Activated naive CD4-positive, alpha-beta T cell treated with Interleukin-2 at 50 U/mL for 16 hours (primary cell): ENCODE measurements around the gene ABLIM2.
"Not testable (repeated sequence)": the region's sequence is repeated elsewhere in the genome, so short reads cannot be mapped to it uniquely, and the experiment has no call there.

Source experiments
- DNase-seq: peaks from one replicate; pipeline ENCODE4 v3.0.0-alpha.2; 2020

Gene ABLIM2

DNA sequence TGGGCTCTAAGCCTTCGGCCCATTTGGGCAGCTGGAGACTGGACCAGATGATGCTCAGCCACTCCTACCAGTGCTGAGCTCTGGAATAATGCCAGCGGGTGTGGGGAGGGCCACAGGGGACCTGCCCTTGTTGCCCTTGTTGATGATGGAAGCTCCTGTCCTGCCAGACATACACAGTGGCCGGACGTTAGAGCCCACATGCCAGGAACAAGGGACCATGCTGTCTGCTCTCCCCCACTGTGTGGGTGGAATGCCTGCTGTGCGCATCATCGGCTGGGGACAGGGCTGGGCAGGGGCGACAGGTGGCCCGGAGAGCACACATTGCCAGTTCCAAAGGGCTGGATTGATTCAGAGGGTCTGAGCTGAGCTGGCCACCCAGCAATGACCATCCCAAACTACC lies 2.0 kb downstream of the ABLIM2 start:
- DNase-seq = no peak

DNA sequence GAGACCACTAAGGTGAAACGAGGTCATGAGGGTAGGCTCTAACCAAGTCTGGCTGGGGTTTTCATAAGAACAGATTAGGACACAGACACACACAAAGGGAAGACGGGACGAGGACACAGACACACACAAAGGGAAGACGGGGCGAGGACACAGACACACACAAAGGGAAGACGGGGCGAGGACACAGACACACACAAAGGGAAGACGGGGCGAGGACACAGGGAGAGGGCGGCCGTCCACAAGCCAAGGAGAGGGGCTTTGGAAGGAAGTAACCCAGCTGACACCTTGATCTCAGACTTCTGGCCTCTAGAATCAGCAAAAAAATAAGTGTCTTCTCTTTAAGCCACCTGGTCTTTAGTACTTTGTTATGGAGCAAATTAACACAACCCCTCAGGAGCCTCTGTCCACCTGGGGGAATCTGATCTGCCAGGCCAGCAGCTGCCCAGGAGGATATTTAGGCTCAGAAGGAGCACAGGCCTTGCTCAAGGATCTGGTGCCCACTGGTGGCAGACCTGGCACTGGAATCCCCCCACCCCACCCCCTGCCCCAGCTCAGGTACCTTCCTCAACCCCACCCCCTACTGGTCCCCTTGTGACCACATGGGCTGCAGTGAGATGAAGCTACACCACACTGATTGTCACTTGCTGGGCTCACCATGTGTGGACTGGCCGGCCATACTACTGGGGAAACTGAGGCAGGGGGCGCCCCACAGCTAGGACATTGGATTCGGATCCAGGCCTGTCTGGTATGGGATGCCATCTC lies 2.8 kb downstream of the ABLIM2 start:
- no peak for DNase-seq

DNA sequence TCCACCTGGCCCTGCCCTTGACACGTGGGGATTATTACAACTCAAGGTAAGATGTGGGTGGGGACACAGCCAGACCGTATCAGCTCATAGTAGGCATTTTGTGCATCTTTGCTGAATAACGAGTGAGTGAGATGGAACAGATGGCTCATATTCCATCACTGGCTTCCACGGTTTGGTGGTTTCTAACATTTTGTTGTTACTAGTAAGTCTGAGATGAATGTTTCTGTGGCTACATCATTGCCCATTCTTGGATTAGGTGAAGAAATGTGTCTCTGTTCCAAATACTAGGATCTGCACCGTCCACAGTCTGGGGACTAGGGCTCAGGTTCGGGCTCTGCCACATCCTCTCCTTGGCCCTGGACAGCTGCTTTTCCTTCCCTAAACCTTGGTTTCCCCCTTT lies 3.6 kb downstream of the ABLIM2 start:
- no peak for DNase-seq

DNA sequence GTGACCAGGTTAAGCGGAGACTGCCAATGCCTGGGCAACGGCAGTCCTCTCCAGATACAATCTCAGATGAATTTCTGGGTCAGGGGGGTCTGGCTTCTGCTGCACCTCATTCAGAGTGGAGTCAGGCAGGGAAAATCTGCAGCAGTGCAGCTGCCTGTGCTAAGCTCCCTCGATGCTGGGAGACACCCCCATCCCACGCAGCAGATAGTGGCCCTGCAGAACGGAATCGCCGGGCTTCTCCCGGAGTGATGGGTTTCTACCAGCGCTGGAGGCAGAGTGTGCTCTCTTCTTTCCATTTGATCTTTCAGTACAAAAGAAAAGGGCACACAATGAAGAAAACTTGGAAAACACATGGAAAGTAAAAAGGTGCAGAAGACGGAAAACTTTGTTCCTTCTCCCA lies 5.2 kb downstream of the ABLIM2 start:
- DNase-seq = no peak

DNA sequence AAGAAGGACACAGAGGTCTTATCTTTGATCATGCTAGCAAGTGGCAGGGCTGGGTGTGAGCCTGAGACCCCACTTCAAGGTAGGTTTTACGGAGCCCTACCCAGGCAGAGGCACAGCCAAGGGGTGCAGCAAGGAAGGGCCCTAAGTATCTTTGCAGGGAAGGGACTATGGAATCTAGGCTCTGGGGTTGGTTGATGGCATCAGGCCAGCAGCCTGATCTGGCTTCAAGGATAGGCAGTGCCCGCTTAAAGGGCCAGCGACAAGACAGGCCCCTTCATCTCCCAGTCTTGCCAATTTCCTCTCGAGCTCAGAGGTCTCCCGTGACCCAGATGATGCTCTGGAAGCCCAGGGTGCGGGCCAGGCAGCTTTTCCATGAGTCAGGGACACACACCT lies 5.8 kb downstream of the ABLIM2 start:
- no peak for DNase-seq

DNA sequence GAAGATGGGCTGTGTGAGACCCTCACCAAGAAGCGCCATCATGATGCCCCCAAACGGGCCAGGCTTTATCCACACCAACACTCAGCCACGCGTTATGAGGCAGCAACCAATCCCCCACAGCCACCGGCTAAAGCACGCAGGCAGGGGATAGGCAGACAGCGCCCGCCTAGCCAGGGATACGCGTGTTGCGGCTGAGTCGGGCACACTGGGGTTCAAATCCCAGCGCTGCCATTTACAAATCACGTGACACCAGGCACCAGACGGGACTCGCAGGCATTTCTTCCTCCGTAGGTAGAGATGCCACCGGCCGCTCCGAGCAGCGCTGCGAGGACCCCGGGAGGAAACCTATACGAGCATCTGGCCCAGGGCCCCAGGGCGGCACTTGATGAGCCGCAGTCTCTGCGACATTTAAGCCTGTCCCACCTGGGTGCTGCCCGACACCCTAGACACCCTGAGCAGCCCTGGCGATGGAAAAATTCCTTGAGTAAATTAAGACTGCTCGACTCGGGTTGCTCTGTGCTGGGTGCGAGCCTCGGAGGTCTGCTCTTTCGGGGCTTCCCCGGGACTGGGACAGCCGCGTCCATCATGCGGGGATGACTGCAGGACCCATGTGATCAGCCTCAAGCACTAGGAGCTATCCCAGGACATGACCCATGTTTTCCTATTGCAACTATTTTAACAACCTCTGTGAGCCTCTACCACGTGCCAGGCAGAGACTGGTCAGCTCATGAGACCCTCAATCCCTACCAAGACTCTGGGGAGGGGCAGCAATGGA lies 6.3 kb downstream of the ABLIM2 start:
- no peak for DNase-seq

DNA sequence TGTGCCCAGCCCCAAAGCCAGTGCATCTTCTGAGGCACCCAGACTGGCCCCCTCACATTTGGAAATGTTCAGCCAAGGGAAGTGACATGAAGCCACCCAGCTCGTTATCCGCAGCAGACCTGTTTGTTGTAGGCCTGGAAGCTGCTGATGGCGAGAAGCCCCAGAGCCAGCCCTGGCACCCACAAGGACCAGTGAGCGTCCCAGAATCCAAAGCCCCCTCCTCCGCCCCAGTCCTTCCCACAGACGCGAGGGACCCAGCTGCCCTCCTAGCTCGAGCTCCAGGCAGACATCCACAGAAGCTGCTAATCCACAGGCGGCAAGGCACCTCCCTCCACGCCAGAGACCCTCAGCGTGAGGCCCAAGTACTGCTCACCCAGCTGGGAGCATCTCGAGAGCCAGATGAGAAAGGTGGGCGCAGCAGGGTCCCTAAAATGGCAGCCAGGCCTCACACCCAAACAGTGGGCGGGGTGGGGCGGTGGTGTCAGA lies 7.4 kb downstream of the ABLIM2 start:
- no peak for DNase-seq

DNA sequence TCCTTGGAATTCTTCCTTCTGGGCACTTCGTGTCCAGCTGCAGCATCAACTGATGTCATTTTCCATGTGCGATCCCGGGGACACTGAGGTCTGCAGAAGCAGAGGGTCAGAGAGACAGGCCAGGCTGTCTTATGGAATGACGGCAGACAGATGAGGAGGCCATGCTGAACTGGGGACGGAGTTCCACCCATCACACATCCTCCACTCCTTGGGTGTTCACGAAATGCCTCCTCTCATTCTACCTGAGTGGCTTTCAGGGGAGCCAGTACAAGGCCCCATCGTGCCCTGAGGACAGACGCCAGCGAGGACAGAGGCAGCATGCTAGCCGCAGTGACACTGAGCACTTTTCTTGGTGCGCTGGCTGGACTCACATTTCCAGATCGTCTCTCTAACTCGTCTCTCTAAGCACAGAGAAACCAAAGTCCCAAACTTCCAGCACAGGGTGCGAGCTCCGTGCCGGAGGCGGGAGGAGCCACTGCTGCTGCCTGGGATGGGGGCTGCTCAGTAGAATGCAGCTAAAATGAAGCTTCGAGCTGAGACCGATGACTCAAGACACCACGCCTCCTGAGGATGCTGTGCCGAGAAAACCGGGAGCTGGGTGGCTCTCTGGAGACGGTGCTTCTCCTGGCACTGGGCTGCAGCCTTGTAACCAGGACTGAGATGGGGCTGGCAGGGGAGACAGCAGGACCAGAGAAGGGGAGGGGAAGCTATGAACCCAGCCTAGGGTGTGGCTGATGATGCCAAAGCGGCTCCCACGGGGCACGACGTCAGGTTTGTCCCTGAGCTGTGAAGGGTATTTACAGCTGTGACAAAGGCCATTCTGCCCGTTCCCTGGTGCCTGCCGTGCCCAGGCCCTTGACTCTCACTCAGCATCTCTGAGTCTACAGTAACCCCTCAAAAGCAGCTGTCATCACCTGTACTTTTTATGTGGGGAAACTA lies 8.2 kb downstream of the ABLIM2 start:
- DNase-seq = no peak

DNA sequence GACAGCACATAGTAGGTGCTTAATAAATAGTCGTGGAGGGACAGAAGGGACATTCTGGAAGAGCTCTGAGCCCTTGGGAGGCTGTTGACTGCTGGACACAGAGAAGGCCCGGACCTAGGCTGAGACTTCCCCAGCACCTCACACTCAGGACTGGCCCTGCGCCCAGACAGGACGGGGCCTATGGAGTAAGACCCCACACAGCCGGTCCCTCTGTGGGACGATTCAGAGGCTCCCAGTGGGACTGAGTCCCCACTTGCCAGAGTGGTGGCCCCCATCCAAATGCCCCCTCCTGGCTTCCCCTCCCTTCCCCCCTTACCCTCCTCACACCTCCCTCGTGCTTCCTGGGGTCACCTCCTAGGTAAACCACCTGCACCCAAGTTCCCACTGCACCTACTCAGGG lies 8.9 kb downstream of the ABLIM2 start:
- no peak for DNase-seq

DNA sequence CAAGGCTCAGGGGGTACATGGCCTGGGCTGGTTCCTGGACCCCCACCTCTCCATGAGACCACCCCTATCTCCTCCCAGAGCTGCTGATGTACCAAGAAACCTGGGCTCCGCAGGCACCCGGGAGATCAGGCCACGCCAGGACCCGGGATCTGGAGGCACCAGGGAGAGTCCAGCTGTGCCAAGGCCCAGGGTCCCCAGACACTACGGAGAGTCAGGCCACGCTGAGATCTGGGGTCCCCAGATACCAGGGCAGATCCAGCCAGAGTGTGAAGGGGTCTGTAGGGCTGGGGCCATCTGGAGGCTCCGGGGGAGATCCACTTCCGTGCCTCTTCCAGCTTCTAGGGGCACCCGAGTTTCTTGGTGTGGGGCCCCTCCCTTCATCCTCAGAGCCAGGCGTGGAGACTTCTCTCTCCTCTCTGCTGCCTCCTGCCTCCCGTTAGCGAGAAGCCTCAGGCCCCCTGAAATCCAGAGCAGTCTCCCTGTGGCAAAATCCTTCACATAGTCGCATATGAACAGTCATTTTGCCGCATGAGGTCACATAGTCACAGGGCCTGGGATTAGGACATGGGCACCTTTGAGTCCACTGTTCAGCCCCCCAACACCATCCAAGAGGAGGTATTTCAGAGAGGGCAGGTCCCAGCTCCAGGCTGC lies 9.7 kb downstream of the ABLIM2 start:
- no peak for DNase-seq

DNA sequence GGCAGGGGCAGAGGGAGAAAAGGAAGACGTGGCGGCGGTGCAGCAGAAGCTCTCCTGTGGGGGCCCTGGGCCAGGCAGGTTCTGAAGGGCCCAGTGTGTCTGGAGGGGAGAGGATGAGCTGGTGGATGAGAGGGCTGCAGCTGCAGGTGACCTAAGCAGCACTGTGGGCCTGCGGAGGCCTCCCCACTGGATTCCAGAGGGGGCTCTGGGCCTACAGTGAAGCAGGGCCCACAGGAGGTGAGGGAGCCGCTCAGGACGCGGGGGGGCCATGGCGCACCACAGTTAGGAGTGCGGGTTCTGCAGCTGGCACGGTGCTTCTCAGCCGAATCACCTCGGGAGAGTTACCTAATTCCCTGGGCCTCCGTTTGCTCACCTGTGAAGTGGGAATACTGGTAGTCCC lies 10.5 kb downstream of the ABLIM2 start:
- DNase-seq = no peak

DNA sequence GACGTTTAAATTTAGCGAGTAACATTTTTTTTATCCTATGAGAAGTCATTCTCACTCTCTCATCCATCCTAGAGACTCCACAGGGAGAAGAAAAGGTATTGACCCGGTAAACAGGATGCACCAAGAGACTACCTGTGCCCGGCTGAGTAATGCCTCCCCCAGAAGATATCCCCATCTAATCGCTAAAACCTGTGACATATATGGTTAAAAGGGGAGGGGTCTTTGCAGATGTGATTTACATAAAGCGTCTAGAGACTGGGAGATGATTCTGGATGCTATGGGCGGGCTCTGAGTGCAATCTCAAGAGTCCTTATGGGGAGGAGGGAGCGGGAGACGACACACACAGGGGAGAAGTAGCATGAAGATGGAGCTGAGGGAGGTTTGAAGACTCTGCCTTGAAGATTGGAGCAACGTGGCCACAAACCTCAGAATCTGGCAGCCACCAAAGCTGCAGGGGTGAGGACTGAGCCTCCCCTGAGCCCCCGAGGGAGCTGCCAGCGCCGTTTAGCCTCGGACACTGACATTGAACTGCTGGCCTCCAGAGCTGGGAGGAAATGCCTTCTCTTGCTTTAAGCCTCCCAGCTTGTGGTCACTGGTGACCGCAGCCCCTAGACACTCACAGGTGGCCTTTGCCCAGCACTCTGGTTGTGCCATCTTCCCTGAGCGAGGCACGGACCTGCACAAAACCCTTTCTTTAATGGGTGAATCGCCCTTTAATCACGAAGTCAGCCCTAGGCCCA lies 11.2 kb downstream of the ABLIM2 start:
- no peak for DNase-seq

DNA sequence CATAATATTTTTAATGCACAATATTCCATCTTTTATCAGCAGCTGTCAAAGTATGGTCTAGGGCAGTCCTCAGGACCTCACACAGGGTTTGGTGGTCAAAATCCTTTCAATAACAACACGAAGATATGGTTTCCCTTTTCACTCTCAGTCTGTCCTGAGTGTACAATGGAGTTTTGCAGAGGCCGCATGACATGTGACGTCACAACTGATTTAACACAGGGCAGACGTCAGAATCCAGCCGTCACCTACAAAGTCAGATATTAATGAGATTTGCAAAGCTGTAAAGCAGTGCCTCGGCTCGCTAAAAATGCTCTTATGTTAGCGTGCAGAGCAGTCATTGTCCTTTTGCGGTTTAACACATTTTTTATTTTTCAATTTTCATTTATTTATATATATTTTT lies 12.5 kb downstream of the ABLIM2 start:
- no peak for DNase-seq

DNA sequence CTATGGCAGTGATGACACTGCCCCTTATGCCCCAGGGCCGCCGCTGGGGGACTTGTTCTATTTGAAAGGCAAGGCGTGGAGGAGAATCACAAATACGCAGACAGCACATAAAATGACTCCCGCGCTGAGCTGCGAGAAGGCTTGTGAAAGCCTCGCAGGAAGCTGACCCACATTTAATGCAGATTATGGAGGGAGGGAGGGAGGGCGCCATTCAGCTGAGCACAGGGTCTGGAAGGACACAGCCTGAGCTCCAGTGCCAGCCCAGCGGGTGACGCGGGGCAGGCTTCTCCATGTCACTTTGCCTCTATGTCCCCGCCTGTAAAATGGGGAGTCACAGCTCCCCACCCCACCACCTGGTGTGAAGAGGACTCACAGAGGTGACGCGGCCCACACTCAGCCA lies 14.3 kb downstream of the ABLIM2 start:
- DNase-seq = no peak

DNA sequence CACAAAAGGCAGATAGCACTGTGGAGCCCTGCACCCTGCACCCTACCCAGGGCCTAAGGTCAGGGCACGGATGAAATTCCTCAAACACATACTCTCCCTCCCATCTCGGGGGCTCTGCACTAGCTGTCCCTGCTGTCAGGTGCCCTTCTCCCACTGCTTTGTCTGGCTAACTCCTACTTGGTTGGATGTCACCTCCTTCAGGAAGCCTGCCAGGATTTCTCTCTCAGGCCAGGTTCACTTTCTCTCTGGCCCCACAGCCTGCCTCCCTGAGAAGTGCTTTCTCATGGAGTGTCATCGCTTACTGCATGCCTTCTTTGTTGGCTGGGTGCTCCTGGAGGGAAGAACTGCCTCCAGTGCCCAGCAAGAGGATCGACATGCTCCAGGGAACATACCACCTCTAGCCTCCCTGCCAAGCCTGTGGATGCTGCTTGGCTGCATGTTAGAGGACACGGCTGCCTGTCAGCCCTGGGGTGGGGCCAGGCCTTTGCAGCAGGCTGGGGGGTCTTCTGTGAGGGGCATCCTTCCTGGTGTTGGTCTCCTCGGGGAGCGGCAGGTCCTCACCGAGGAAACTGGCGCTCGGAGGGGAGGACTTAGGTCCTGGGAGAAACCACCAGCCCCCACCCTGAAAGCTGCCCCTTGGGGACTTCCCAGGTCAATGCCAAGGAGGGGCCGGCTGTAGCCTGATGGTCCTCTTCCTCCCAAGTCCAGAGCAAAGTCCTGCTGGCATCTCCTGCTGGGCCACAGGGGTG lies 15.0 kb downstream of the ABLIM2 start:
- no peak for DNase-seq

DNA sequence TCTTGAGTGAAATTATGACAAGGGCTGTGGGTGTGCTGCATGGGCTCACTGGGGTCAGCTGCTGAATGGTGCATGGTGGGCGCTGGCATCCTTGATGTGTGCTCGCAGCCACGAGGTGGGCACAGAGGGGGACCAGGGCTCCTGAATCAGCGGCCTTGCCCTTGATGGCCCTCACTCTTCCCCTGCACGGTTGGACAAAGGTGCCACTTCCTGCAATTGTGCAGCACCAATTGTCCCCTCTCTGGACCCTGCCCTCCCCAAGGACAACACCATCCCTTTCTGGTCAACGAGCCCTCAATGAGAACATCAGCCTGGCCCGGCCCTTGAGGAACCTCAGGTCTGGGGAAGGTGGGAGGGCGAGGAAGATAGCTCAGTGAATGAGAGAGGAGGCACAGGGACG lies 16.1 kb downstream of the ABLIM2 start:
- DNase-seq = no peak

DNA sequence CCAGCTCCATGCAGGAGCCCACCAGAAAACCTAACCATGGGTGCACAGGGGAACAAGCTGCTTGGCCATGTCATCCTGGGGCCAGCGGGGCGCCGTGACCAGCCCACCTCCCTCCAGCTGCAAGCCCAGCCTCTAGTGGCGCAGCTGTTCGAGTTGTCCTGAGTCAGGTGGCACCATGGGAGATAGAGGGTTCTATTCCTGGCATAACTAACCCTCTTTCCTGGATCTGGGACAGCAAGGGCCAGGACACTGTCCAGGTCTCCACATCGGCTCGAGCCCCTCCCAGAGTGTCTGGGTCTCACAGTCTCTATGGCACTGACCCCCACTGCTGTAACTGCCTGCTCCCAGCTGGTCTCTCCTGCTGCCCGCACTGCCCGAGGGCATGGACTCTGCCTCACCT lies 16.7 kb downstream of the ABLIM2 start:
- no peak for DNase-seq

DNA sequence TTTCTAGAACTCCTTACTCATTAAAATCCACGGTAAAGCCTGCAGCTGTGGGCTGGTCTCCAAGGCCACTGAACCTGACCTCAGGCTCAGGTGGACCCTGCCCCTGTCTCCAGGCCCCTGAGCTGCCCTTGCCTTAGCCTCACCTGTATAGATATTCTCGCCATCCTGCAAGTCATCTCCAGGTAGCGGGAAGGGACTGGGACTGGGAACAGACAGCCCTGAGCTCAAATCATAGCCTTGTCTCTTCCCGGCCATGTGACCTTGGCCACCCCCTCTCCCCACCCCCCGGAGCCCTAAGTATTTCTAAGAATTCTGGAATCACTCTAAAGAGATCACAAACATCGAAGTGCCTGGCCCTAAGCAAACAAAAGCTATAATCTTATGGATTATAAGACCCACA lies 17.7 kb downstream of the ABLIM2 start:
- no peak for DNase-seq

DNA sequence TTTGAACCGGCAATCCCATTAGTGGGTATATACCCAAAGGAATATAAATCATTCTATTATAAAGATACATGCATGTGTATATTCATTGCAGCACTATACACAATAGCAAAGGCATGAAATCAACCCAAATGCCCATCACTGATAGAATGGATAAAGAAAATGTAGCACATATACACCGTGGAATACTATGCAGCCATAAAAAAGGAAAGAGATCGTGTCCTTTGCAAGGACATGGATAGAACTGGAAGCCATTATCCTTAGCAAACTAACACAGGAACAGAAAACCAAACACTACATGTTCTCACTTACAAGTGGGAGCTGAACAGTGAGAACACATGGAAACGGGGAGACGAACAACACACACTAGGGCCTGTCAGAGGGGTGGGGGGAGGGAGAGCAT lies 18.9 kb downstream of the ABLIM2 start:
- not testable (repeated sequence) for DNase-seq

DNA sequence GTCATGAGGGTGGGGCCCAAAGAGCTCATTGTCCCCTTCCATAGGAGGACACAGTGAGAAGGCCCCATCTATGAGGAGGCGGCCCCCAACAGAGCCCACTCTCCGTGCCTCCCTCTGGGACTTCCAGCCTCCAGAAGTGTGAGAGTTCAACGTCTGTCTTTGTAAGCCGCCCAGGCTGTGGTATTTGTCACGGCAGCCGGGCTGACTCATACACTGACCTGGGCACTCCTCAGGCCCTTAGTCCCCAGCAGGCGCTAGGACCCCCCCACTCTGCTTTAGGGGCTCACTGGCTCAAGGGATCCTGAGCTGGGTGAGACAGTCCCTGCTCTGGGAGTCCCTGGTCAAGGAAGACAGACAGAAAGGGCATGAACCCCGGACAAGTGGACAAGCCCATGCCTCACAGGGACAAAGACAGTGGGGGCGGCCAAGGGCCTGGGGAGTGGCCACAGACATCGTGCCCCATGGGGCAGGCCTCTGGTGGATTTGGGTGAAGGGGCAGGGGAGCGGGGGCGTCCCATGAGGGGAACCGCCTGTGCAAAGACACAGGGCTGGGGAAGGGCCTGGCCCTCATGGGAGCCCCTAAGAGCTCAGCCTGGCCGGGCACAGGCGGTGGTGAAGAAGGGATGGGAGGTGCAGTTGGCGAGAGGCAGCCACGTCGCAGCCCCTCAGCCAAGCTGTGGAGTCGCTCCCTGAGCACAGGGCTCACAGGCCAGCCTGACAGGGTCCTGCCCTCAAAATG lies 21.5 kb downstream of the ABLIM2 start:
- DNase-seq = no peak

DNA sequence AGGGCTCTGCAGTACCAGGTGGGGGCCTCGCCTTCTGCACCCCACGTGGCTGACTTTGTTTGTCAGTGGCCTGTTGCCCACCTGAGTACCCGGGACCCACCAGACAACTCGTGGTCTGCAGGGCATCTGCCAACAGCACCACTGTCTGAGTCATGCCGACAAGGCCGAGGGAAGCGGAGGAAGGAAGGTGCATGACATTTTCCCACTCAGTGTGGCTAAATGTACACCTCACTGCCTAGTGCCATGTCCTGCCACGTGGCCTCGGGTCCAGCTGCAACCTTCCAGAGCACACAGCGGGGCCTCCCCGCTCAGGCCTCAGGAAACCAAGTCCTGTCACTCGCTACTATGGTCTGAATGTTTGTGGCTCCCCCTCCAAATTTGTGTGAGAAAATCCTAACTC lies 22.1 kb downstream of the ABLIM2 start:
- no peak for DNase-seq
